ENCODE data around the gene TACR1. TPM values are rescaled to one million over a fixed set of nuclear protein-coding genes. Genes with fewer than 3 reads are reported as not detected.

The TACR1 gene
- total RNA-seq, 1 donor from 2014 or later = not detected

GRCh38 chr2:75007819-75008218 lies 191.5 kb downstream of the TACR1 start:
- no peak for TF ChIP-seq CTCF (conservative IDR thresholded peaks at IDR 0.05; ENCODE audit: low read depth, low read length)
- no peak for DNase-seq (ENCODE audit: low read depth)
- no peak overlapping the region for H3K4me3 ChIP-seq (ENCODE audit: low read depth, low read length)

- no peak for DNase-seq (ENCODE audit: low read depth)
- no peak overlapping the region for H3K4me3 ChIP-seq (ENCODE audit: low read depth, low read length)
- TF ChIP-seq CTCF (conservative IDR thresholded peaks at IDR 0.05; ENCODE audit: low read depth, low read length) = no peak
Measured at GRCh38 chr2:75007061-75007460, 192.3 kb downstream of the TACR1 start.

- TF ChIP-seq CTCF (conservative IDR thresholded peaks at IDR 0.05; ENCODE audit: low read depth, low read length) = no peak
- no peak for DNase-seq (ENCODE audit: low read depth)
- H3K4me3 ChIP-seq (ENCODE audit: low read depth, low read length) = no peak overlapping the region
Measured at GRCh38 chr2:75006041-75006440, 193.3 kb downstream of the TACR1 start.

GRCh38 chr2:75003773-75004172 lies 195.5 kb downstream of the TACR1 start:
- TF ChIP-seq CTCF (conservative IDR thresholded peaks at IDR 0.05; ENCODE audit: low read depth, low read length) = no peak

GRCh38 chr2:75003276-75003675 lies 196.0 kb downstream of the TACR1 start:
- no peak for TF ChIP-seq CTCF (conservative IDR thresholded peaks at IDR 0.05; ENCODE audit: low read depth, low read length)
- no peak for DNase-seq (ENCODE audit: low read depth)
- H3K4me3 ChIP-seq (ENCODE audit: low read depth, low read length) = no peak overlapping the region

More at GRCh38 chr2:75003773-75004172, 195.5 kb downstream of the TACR1 start:
- no peak overlapping the region for H3K4me3 ChIP-seq (ENCODE audit: low read depth, low read length)
- no peak for DNase-seq (ENCODE audit: low read depth)

- no peak overlapping the region for H3K4me3 ChIP-seq (ENCODE audit: low read depth, low read length)
- no peak for DNase-seq (ENCODE audit: low read depth)
- TF ChIP-seq CTCF (conservative IDR thresholded peaks at IDR 0.05; ENCODE audit: low read depth, low read length) = no peak
Measured at GRCh38 chr2:75002007-75002406, 197.3 kb downstream of the TACR1 start.

GRCh38 chr2:74999468-74999867 lies 199.9 kb downstream of the TACR1 start:
- no peak for DNase-seq (ENCODE audit: low read depth)
- no peak for TF ChIP-seq CTCF (conservative IDR thresholded peaks at IDR 0.05; ENCODE audit: low read depth, low read length)

More at GRCh38 chr2:74999468-74999867, 199.9 kb downstream of the TACR1 start:
- H3K4me3 ChIP-seq (ENCODE audit: low read depth, low read length) = no peak overlapping the region
